A549 (cell line): Measurements from ENCODE around the gene RFT1. TPM values are rescaled to one million over a fixed set of nuclear protein-coding genes. Genes with fewer than 3 reads are reported as not detected.
"Not testable (repeated sequence)": the region's sequence is repeated elsewhere in the genome, so short reads cannot be mapped to it uniquely, and the experiment has no call there.

Experiments
- ATAC-seq, 2 experiments: fragments of 200-7000 bp in 1 of 2; fragments of >200 bp in 1 of 2; cut with Nextera tagmentation in 1 of 2; cut with Tn5 transposase in 1 of 2; 3 replicates each; pipeline versions ENCODE4 v1.8.0 to v1.9.1; 2018 to 2020; ENCODE audit warnings: mild to moderate bottlenecking in 1 of 2, moderate library complexity in 1 of 2
- CTCF ChIA-PET: fragments of 300-600 bp; sonication (Branson Sonifier 250); formaldehyde crosslinking; extraction: SDS; loops from one replicate; lab custom pipeline; 2021; ENCODE audit warnings: antibody characterized with exemption, inconsistent platforms; lab: Yijun Ruan, JAX
- POLR2A ChIA-PET: fragments of 350-600 bp; formaldehyde crosslinking; extraction: SDS; loops from one replicate; lab custom pipeline; 2021; ENCODE audit warnings: antibody characterized with exemption, inconsistent platforms; lab: Yijun Ruan, JAX
- DNase-seq, 2 experiments: peaks; one replicate each; pipeline versions ENCODE4 v3.0.0 to v3.0.0-alpha.2; 2011 to 2016; ENCODE audit warnings: low read depth in 1 of 2, low spot score in 1 of 2
- FAIRE-seq: peaks from 2 replicates; lab custom pipeline; 2011; peaks lifted over from hg19 to GRCh38; lab: Jason Lieb, UNC
- H3K27ac ChIP-seq, 2 experiments: fragments of >200 bp; sonication (Bioruptor Twin); formaldehyde crosslinking; 3 replicates each; pipeline ENCODE4 v1.5.1; 2016 to 2017
- H3K4me1 ChIP-seq: fragments of >200 bp; sonication (Bioruptor Twin); formaldehyde crosslinking; 3 replicates; pipeline ENCODE4 v1.6.1; 2016
- H3K4me2 ChIP-seq: fragments of >200 bp; sonication (Bioruptor Twin); formaldehyde crosslinking; 3 replicates; pipeline ENCODE4 v1.6.1; 2016
- H3K4me3 ChIP-seq: fragments of >200 bp; sonication (Bioruptor Twin); formaldehyde crosslinking; 3 replicates; pipeline ENCODE4 v1.5.1; 2016
- H3K9me3 ChIP-seq: fragments of >200 bp; sonication (Bioruptor Twin); formaldehyde crosslinking; 3 replicates; pipeline ENCODE4 v1.6.1; 2016
- BHLHE40 ChIP-seq: IDR thresholded peaks from 2 replicates; pipeline ENCODE4 v1.6.1; 2012; ENCODE audit warnings: low read depth, low read length, inconsistent platforms
- CBX2 ChIP-seq: fragments of 200-600 bp; sonication (generic); IDR thresholded peaks from 2 replicates; pipeline ENCODE4 v1.6.1; 2016; ENCODE audit warnings: low read depth, mild to moderate bottlenecking, borderline replicate concordance
- CTCF ChIP-seq: fragments of >200 bp; sonication (Bioruptor Twin); formaldehyde crosslinking; IDR thresholded peaks from 3 replicates; pipeline ENCODE4 v1.5.1; 2016
- FOXS1 ChIP-seq: fragments of 250-450 bp; sonication (Bioruptor Pico); IDR thresholded peaks from 2 replicates; pipeline ENCODE4 v1.5.0; 2020; ENCODE audit warnings: mild to moderate bottlenecking, moderate library complexity
- HEYL ChIP-seq: fragments of 250-450 bp; sonication (Bioruptor Pico); IDR thresholded peaks from 2 replicates; pipeline ENCODE4 v1.8.0; 2021; ENCODE audit warnings: mild to moderate bottlenecking, moderate library complexity
- JUNB ChIP-seq: fragments of >200 bp; sonication (Bioruptor Twin); formaldehyde crosslinking; IDR thresholded peaks from 2 replicates; pipeline ENCODE4 v1.6.1; 2016
- KDM5A ChIP-seq: fragments of 200-600 bp; sonication (generic); IDR thresholded peaks from 2 replicates; pipeline ENCODE4 v1.6.1; 2016; ENCODE audit warnings: antibody characterized with exemption, mild to moderate bottlenecking
- MAFK ChIP-seq: fragments of 450-650 bp; IDR thresholded peaks from 2 replicates; pipeline ENCODE4 v1.6.1; 2014; ENCODE audit not compliant: partially characterized antibody
- MYC ChIP-seq: IDR thresholded peaks from 2 replicates; pipeline ENCODE4 v1.6.1; 2012; ENCODE audit warnings: mild to moderate bottlenecking, inconsistent platforms, low read length, improper control_type of control experiment, borderline replicate concordance
- POLR2A ChIP-seq: IDR thresholded peaks from 2 replicates; pipeline ENCODE4 v1.6.1; 2012; ENCODE audit warnings: mild to moderate bottlenecking, low read length
- POLR2AphosphoS2 ChIP-seq: conservative IDR thresholded peaks from 2 replicates; pipeline ENCODE4 v1.6.1; 2012; ENCODE audit warnings: low read length, improper control_type of control experiment, inconsistent platforms
- RCOR1 ChIP-seq: fragments of 150-350 bp; IDR thresholded peaks from 2 replicates; pipeline ENCODE4 v1.6.1; 2014; ENCODE audit warnings: antibody characterized with exemption, low read length, low read depth
- SREBF2 ChIP-seq: fragments of 450-650 bp; IDR thresholded peaks from 2 replicates; pipeline ENCODE4 v1.6.1; 2014; ENCODE audit warnings: mild to moderate bottlenecking, moderate library complexity
- USF2 ChIP-seq: fragments of 450-650 bp; IDR thresholded peaks from 2 replicates; pipeline ENCODE4 v1.6.1; 2014; ENCODE audit warnings: antibody characterized with exemption
- ZSCAN20 ChIP-seq: fragments of 250-450 bp; sonication (Bioruptor Pico); IDR thresholded peaks from 2 replicates; pipeline ENCODE4 v1.8.0; 2022; ENCODE audit warnings: mild to moderate bottlenecking, moderate library complexity
- WGBS: methylation state at CpG from one replicate; pipeline ENCODE4 v1.1.6; 2017; ENCODE audit errors: missing lambda C conversion rate; 5-methylcytosine and 5-hydroxymethylcytosine counted together
- polyA plus RNA-seq, 4 experiments: library from polyadenylated mRNA; depleted of rRNA in 3 of 4; stranded (reverse); fragments of >200 nt; fragmentation: RNase III in 1 of 4; extraction: RNeasy Plus Mini Kit Qiagen cat#74134 plus additional on column Dnase treatment in 1 of 4; gene quantifications; 2 replicates in 3 of 4; 3 replicates in 1 of 4; pipeline ENCODE4 v1.2.3, GENCODE V29; 2011 to 2017
- TF ChIP-seq, protein P1 (sequence below): fragments of 200-600 bp; sonication (generic); IDR thresholded peaks from 2 replicates; pipeline ENCODE4 v1.6.1; 2016; ENCODE audit warnings: antibody characterized with exemption, mild to moderate bottlenecking, moderate library complexity
- TF ChIP-seq, protein P2 (sequence below): IDR thresholded peaks from 2 replicates; pipeline ENCODE4 v1.6.1; 2012; ENCODE audit warnings: low read depth, borderline replicate concordance
- TF ChIP-seq, protein P3 (sequence below): fragments of 250-450 bp; sonication (Bioruptor Pico); IDR thresholded peaks from 2 replicates; pipeline ENCODE4 v1.5.0; 2021; ENCODE audit warnings: mild to moderate bottlenecking, moderate library complexity, borderline replicate concordance

RFT1 gene
- polyA plus RNA-seq, 2 of the 4 experiments (the other 2 are of a cell fraction): 15.6 to 33.6 TPM

DNA sequence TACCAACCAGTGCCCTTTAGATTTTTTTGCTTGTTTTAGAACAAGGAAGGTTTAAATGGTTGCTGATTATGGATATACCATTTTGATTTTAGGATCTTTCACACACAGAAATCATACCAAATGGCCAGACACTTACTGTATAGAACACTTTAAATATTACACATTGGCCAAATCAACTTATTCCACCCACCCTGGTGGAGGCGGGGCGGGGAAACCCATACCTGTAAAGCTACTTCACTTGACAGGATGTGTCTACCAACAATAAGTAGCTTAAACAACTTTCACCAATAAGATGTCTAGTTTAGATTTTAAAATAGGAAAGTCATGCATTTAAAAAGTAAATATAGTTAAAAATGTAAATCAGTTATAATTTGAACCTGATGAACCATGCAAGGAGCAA is 67.3 kb downstream of the RFT1 start:
- Histone ChIP-seq H3K4me3 (no peak overlapping the region), H3K4me2 (no peak overlapping the region), H3K27ac (no peak overlapping the region), H3K4me1 (no peaks in the 10 kb centered on the region), H3K9me3 (no peaks in the 10 kb centered on the region)
- ChIA-PET POLR2A (no interaction called here), CTCF (interaction anchor here (1.5 kb wide), 1 partner anchor 16 kb away, joined by 3 read pairs; no protein-coding TSS in a partner anchor)
- DNase-seq: no peak
- 63% methylated on average over 2 of the region's 2 CpGs for WGBS
- no peak for FAIRE-seq
- ATAC-seq: no peak
- no peak for TF ChIP-seq MYC

DNA sequence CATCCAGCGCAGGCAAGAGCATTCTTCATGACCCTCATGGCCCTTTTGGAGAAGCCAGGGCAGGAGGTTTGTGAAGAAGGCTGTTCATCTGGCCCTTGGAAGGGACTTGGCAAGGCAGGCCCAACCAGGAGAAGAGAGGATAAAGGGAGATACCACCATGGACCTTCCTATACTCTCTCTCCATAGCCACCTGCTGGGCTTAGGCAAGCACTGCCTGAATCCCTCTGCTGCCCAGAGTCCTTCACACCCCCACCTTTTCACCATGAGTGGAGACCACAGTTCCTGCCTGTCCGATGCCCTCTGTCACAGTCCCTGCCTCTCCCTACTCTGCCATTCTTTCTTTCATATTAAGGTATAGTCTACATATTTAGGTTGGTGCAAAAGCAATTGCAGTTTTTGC is 73.8 kb downstream of the RFT1 start:
- ATAC-seq (peak; percentile 94 to 98), FAIRE-seq (no peak), DNase-seq (peak in 1 of 2 experiments; percentile 52)
- POLR2A ChIA-PET: no interaction called here
- TF ChIP-seq RCOR1 (no peak), BHLHE40 (no peak), KDM5A (no peak), HEYL (no peak), ZSCAN20 (CRISPR knock-in tag) (no peak), SREBF2 (no peak), POLR2A (no peak)
- TF ChIP-seq, protein P1, sequence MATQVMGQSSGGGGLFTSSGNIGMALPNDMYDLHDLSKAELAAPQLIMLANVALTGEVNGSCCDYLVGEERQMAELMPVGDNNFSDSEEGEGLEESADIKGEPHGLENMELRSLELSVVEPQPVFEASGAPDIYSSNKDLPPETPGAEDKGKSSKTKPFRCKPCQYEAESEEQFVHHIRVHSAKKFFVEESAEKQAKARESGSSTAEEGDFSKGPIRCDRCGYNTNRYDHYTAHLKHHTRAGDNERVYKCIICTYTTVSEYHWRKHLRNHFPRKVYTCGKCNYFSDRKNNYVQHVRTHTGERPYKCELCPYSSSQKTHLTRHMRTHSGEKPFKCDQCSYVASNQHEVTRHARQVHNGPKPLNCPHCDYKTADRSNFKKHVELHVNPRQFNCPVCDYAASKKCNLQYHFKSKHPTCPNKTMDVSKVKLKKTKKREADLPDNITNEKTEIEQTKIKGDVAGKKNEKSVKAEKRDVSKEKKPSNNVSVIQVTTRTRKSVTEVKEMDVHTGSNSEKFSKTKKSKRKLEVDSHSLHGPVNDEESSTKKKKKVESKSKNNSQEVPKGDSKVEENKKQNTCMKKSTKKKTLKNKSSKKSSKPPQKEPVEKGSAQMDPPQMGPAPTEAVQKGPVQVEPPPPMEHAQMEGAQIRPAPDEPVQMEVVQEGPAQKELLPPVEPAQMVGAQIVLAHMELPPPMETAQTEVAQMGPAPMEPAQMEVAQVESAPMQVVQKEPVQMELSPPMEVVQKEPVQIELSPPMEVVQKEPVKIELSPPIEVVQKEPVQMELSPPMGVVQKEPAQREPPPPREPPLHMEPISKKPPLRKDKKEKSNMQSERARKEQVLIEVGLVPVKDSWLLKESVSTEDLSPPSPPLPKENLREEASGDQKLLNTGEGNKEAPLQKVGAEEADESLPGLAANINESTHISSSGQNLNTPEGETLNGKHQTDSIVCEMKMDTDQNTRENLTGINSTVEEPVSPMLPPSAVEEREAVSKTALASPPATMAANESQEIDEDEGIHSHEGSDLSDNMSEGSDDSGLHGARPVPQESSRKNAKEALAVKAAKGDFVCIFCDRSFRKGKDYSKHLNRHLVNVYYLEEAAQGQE: no peak
- TF ChIP-seq, protein P2, sequence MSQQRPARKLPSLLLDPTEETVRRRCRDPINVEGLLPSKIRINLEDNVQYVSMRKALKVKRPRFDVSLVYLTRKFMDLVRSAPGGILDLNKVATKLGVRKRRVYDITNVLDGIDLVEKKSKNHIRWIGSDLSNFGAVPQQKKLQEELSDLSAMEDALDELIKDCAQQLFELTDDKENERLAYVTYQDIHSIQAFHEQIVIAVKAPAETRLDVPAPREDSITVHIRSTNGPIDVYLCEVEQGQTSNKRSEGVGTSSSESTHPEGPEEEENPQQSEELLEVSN: no peak
- TF ChIP-seq, protein P3, sequence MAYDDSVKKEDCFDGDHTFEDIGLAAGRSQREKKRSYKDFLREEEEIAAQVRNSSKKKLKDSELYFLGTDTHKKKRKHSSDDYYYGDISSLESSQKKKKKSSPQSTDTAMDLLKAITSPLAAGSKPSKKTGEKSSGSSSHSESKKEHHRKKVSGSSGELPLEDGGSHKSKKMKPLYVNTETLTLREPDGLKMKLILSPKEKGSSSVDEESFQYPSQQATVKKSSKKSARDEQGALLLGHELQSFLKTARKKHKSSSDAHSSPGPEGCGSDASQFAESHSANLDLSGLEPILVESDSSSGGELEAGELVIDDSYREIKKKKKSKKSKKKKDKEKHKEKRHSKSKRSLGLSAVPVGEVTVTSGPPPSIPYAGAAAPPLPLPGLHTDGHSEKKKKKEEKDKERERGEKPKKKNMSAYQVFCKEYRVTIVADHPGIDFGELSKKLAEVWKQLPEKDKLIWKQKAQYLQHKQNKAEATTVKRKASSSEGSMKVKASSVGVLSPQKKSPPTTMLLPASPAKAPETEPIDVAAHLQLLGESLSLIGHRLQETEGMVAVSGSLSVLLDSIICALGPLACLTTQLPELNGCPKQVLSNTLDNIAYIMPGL: no peak
- CTCF ChIA-PET: interaction anchor here (0.8 to 1.8 kb wide), 3 partner anchors 10 to 20 kb away, joined by 3 to 10 read pairs (median 4); partner anchors contain the start of gene SFMBT1
- 77% methylated on average over 2 of the region's 2 CpGs for whole genome bisulfite sequencing
- Histone ChIP-seq H3K27ac (no peak overlapping the region), H3K4me3 (no peak overlapping the region), H3K9me3 (no peaks in the 10 kb centered on the region), H3K4me2 (no peak overlapping the region), H3K4me1 (no peaks in the 10 kb centered on the region)

DNA sequence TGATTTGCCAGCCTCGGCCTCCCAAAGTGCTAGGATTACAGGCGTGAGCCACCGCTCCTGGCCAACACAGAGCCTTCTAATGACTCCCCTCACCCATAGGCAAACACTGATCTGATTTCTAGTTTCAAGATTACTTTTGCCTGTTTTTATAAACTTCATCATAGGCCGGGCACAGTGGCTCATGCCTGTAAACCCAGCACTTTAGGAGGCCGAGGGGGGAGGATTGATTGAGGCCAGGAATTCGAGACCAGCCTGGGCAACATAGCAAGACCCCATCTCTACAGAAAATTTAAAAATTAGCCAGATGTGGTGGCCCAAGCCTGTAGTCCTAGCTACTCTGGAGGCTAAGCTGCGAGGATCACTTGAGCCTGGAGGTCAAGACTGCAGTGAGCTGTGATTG is 76.0 kb downstream of the RFT1 start:
- ATAC-seq, H3K4me2 ChIP-seq, DNase-seq, H3K4me1 ChIP-seq, POLR2A ChIA-PET, FAIRE-seq, H3K4me3 ChIP-seq, H3K27ac ChIP-seq, H3K9me3 ChIP-seq: not testable (repeated sequence)
- CTCF ChIA-PET: interaction anchor here (1.3 kb wide), 1 partner anchor 19 kb away, joined by 3 read pairs; no protein-coding TSS in a partner anchor
- WGBS: 100% methylated on average over 4 of the region's 7 CpGs

GRCh38 chr3:53051929-53052328 is 78.3 kb downstream of the RFT1 start:
- no peak for ATAC-seq
- Histone ChIP-seq H3K4me1 (no peaks in the 10 kb centered on the region), H3K4me3 (no peak overlapping the region), H3K27ac (no peak overlapping the region), H3K9me3 (no peaks in the 10 kb centered on the region), H3K4me2 (no peak overlapping the region)
- no peak for DNase-seq
- no peak for FAIRE-seq
- CTCF ChIA-PET: interaction anchor here (0.9 kb wide), 1 partner anchor 21 kb away, joined by 3 read pairs; no protein-coding TSS in a partner anchor
- TF ChIP-seq POLR2AphosphoS2 (no peak), JUNB (no peak), FOXS1 (CRISPR knock-in tag) (no peak), MAFK (no peak), CTCF (no peak), CBX2 (no peak), USF2 (no peak), ZSCAN20 (CRISPR knock-in tag) (no peak)
- POLR2A ChIA-PET: no interaction called here
- WGBS: 85% methylated on average over 2 of the region's 2 CpGs
